Measurements from ENCODE around the gene RGS6.

The RGS6 gene

DNA sequence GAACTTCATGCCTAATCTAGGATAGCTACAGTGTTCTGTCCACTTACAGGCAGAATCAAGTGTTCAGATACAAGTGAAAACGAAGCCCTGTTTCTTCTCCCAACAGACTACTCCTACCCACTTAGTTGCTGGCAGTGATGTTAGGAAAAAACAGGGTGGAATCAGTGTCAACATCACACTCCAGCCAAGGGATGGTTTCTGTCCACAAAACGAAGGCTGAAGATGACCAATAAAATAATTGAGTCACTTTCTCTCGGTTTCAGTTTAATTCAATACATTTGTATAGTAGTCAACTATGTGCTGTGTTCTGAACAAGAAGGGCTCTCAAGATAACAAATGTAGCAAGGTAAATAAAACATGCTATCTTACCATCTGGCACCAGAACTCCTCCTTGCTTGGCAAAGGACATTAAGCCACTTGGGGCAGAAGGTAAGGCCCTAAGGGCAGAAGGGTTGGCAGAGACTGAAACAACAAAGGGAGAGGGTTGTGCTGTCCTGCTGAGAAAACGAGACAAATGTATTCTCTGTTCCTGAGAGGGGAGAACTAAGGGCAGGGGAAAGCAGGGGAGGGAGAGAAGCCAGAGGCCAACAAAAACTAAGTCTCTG lies 568.1 kb downstream of the RGS6 start:
- Histone ChIP-seq H3K27ac (ENCODE audit: low read depth, low read length) (no peak overlapping the region), H3K14ac (ENCODE audit: low read length) (no peak overlapping the region), H4K12ac (ENCODE audit: low read depth, low read length) (no peak overlapping the region), H3K27me3 (ENCODE audit: insufficient read depth, low read length) (no peaks in the 10 kb centered on the region), H2BK12ac (ENCODE audit: low read length) (no peak overlapping the region), H3K36me3 (ENCODE audit: control insufficient read depth in 1 of 2, insufficient read depth in 2 of 2, low read length in 2 of 2) (no peaks in the 10 kb centered on the region), H3K9ac (ENCODE audit: low read length) (no peak overlapping the region), H3K4me3 (ENCODE audit: low read depth, low read length) (no peak overlapping the region), H3K4me2 (ENCODE audit: low read length) (no peak overlapping the region), H2BK120ac (ENCODE audit: insufficient read depth, low read length, poor library complexity) (no peak overlapping the region), H4K91ac (ENCODE audit: low read depth, low read length) (no peak overlapping the region), H2BK5ac (ENCODE audit: low read depth, low read length, poor library complexity) (no peak overlapping the region), H3K9me3 (ENCODE audit: insufficient read depth, low read depth, low read length) (peaks cover 2% of the 10 kb centered on the region), H3K79me2 (ENCODE audit: control insufficient read depth, insufficient read depth, low read length, poor library complexity) (no peaks in the 10 kb centered on the region), H3K4me1 (ENCODE audit: control insufficient read depth in 1 of 2, insufficient read depth in 2 of 2, low read length in 2 of 2) (no peaks in the 10 kb centered on the region), H3K4ac (ENCODE audit: low read depth, low read length) (no peak overlapping the region), H3K23ac (ENCODE audit: low read length) (no peak overlapping the region), H3K18ac (ENCODE audit: low read length) (no peak overlapping the region), H2AK5ac (ENCODE audit: low read length) (no peak overlapping the region), H4K8ac (ENCODE audit: low read depth, low read length) (no peak overlapping the region), H3K79me1 (ENCODE audit: low read length) (no peaks in the 10 kb centered on the region), H2AFZ (ENCODE audit: insufficient read depth, low read length, poor library complexity) (no peak overlapping the region)
- no CpG with 5 or more reads among the region's 4 CpGs for WGBS (ENCODE audit: extremely low coverage, insufficient coverage, insufficient read length)
- no peak for DNase-seq

DNA sequence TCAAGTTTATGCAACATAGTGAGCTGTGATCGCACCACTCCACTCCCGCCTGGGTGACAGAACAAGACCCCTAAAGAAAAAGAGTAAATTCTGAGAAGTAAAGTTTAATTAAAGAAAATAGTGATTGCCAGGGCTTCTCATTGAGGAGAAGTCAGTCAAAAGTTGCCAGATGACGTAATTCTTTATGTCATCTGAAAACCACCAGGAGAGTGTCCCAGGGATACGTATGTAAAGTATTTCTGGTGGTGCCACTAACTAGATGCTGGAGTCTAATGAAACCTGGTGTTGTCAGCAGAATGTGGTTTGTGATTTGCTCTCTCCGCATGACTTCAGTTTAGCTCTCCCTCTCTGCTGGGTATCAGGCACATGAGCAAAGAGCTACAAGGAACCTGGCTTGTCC lies 569.2 kb downstream of the RGS6 start:
- Histone ChIP-seq H3K4me2 (ENCODE audit: low read length) (no peak overlapping the region), H3K23ac (ENCODE audit: low read length) (no peak overlapping the region), H2AK5ac (ENCODE audit: low read length) (no peak overlapping the region), H2AFZ (ENCODE audit: insufficient read depth, low read length, poor library complexity) (no peak overlapping the region), H2BK12ac (ENCODE audit: low read length) (no peak overlapping the region), H3K4ac (ENCODE audit: low read depth, low read length) (no peak overlapping the region), H3K4me3 (ENCODE audit: low read depth, low read length) (no peak overlapping the region), H2BK5ac (ENCODE audit: low read depth, low read length, poor library complexity) (no peak overlapping the region), H3K9me3 (ENCODE audit: insufficient read depth, low read depth, low read length) (peaks cover 2% of the 10 kb centered on the region), H4K91ac (ENCODE audit: low read depth, low read length) (no peak overlapping the region), H3K79me2 (ENCODE audit: control insufficient read depth, insufficient read depth, low read length, poor library complexity) (no peaks in the 10 kb centered on the region), H3K27me3 (ENCODE audit: insufficient read depth, low read length) (no peaks in the 10 kb centered on the region), H3K27ac (ENCODE audit: low read depth, low read length) (no peak overlapping the region), H4K8ac (ENCODE audit: low read depth, low read length) (no peak overlapping the region), H3K18ac (ENCODE audit: low read length) (no peak overlapping the region), H3K79me1 (ENCODE audit: low read length) (no peaks in the 10 kb centered on the region), H3K36me3 (ENCODE audit: control insufficient read depth in 1 of 2, insufficient read depth in 2 of 2, low read length in 2 of 2) (no peaks in the 10 kb centered on the region), H2BK120ac (ENCODE audit: insufficient read depth, low read length, poor library complexity) (no peak overlapping the region), H3K9ac (ENCODE audit: low read length) (no peak overlapping the region), H4K12ac (ENCODE audit: low read depth, low read length) (no peak overlapping the region), H3K14ac (ENCODE audit: low read length) (no peak overlapping the region), H3K4me1 (ENCODE audit: control insufficient read depth in 1 of 2, insufficient read depth in 2 of 2, low read length in 2 of 2) (no peaks in the 10 kb centered on the region)
- peak in 1 of 2 donors; percentile 68 for DNase-seq
- no CpG with 5 or more reads among the region's 5 CpGs for WGBS (ENCODE audit: extremely low coverage, insufficient coverage, insufficient read length)

DNA sequence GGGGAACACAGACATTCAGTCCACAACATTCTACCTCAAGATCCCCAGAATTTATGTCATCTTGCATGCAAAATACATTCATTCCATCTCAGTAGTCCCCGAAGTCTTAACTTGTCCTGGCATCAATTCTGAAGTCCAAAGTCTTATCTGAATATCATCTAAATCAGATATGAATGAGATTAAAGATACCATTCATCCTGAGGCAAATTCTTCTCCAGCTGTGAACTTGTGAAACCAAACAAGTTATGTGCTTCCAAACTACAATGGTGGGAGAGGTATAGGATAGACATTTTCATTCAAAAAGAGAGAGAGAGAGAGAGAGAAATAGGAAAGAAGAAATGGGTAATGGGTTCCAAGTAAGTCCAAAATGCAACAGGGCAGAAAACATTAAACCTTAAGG lies 571.0 kb downstream of the RGS6 start:
- H2AFZ ChIP-seq (ENCODE audit: insufficient read depth, low read length, poor library complexity) = no peak overlapping the region
- no peak overlapping the region for H3K23ac ChIP-seq (ENCODE audit: low read length)
- H3K79me2 ChIP-seq (ENCODE audit: control insufficient read depth, insufficient read depth, low read length, poor library complexity) = no peaks in the 10 kb centered on the region
- H3K4me3 ChIP-seq (ENCODE audit: low read depth, low read length) = no peak overlapping the region
- H4K12ac ChIP-seq (ENCODE audit: low read depth, low read length) = no peak overlapping the region
- H2BK5ac ChIP-seq (ENCODE audit: low read depth, low read length, poor library complexity) = no peak overlapping the region
- H3K4me2 ChIP-seq (ENCODE audit: low read length) = no peak overlapping the region
- no peak overlapping the region for H2BK12ac ChIP-seq (ENCODE audit: low read length)
- no peak overlapping the region for H2BK120ac ChIP-seq (ENCODE audit: insufficient read depth, low read length, poor library complexity)
- H3K18ac ChIP-seq (ENCODE audit: low read length) = no peak overlapping the region
- H3K9ac ChIP-seq (ENCODE audit: low read length) = no peak overlapping the region
- H3K4me1 ChIP-seq (ENCODE audit: control insufficient read depth in 1 of 2, insufficient read depth in 2 of 2, low read length in 2 of 2) = no peaks in the 10 kb centered on the region
- no peaks in the 10 kb centered on the region for H3K27me3 ChIP-seq (ENCODE audit: insufficient read depth, low read length)
- peak in 1 of 2 donors; percentile 92 for DNase-seq
- H3K79me1 ChIP-seq (ENCODE audit: low read length) = no peaks in the 10 kb centered on the region
- H2AK5ac ChIP-seq (ENCODE audit: low read length) = no peak overlapping the region
- H3K9me3 ChIP-seq (ENCODE audit: insufficient read depth, low read depth, low read length) = peaks cover 2% of the 10 kb centered on the region
- H3K4ac ChIP-seq (ENCODE audit: low read depth, low read length) = no peak overlapping the region
- H3K36me3 ChIP-seq (ENCODE audit: control insufficient read depth in 1 of 2, insufficient read depth in 2 of 2, low read length in 2 of 2) = no peaks in the 10 kb centered on the region
- H3K14ac ChIP-seq (ENCODE audit: low read length) = no peak overlapping the region
- H4K8ac ChIP-seq (ENCODE audit: low read depth, low read length) = no peak overlapping the region
- H3K27ac ChIP-seq (ENCODE audit: low read depth, low read length) = no peak overlapping the region
- WGBS (ENCODE audit: extremely low coverage, insufficient coverage, insufficient read length) = no CpG with 5 or more reads among the region's 1 CpG
- no peak overlapping the region for H4K91ac ChIP-seq (ENCODE audit: low read depth, low read length)

DNA sequence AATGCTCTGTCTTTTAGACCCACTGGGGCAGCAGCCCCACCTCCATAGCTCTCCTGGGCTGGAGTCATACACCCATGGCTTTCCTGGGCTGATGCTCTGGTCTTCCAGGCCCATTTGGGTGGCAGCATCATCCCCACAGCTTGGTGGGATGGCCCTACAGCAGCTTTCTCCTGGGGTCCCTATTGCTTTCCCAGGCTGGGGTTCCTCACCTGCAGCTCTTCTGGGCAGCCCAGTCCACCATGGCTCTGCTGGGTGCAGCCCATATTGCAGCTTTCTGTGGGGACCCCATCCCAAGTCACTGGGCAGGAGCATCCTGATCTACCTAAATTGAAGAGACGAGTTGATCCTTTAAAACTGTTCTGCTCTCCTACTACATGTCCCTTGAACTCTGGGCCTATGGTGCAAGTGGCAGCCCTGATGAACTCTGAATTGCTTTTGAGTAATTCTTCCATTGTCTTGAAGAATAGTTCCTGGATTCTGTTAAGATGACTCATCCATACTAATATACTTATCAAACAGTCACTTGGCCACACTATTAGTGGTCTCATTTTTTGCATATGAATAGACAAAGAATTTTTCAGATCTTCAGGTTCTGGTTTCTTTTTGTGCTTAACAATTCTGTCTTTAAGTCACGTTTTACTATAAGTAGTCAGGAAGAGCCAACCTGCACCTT lies 571.6 kb downstream of the RGS6 start:
- peak overlapping the region; percentile 50 for H3K9ac ChIP-seq (ENCODE audit: low read length)
- no peak overlapping the region for H4K12ac ChIP-seq (ENCODE audit: low read depth, low read length)
- no peak overlapping the region for H3K18ac ChIP-seq (ENCODE audit: low read length)
- H2BK5ac ChIP-seq (ENCODE audit: low read depth, low read length, poor library complexity) = no peak overlapping the region
- H3K23ac ChIP-seq (ENCODE audit: low read length) = no peak overlapping the region
- H3K27me3 ChIP-seq (ENCODE audit: insufficient read depth, low read length) = no peaks in the 10 kb centered on the region
- no peak overlapping the region for H2BK12ac ChIP-seq (ENCODE audit: low read length)
- no peak overlapping the region for H4K8ac ChIP-seq (ENCODE audit: low read depth, low read length)
- H3K27ac ChIP-seq (ENCODE audit: low read depth, low read length) = no peak overlapping the region
- no peak overlapping the region for H2AK5ac ChIP-seq (ENCODE audit: low read length)
- no peaks in the 10 kb centered on the region for H3K79me2 ChIP-seq (ENCODE audit: control insufficient read depth, insufficient read depth, low read length, poor library complexity)
- H2AFZ ChIP-seq (ENCODE audit: insufficient read depth, low read length, poor library complexity) = no peak overlapping the region
- WGBS (ENCODE audit: extremely low coverage, insufficient coverage, insufficient read length) = no CpG with 5 or more reads among the region's 2 CpGs
- no peak overlapping the region for H3K4ac ChIP-seq (ENCODE audit: low read depth, low read length)
- H3K36me3 ChIP-seq (ENCODE audit: control insufficient read depth in 1 of 2, insufficient read depth in 2 of 2, low read length in 2 of 2) = no peaks in the 10 kb centered on the region
- H3K4me2 ChIP-seq (ENCODE audit: low read length) = no peak overlapping the region
- H3K14ac ChIP-seq (ENCODE audit: low read length) = no peak overlapping the region
- H2BK120ac ChIP-seq (ENCODE audit: insufficient read depth, low read length, poor library complexity) = no peak overlapping the region
- H3K4me1 ChIP-seq (ENCODE audit: control insufficient read depth in 1 of 2, insufficient read depth in 2 of 2, low read length in 2 of 2) = no peaks in the 10 kb centered on the region
- no peak overlapping the region for H4K91ac ChIP-seq (ENCODE audit: low read depth, low read length)
- H3K4me3 ChIP-seq (ENCODE audit: low read depth, low read length) = no peak overlapping the region
- peak in 1 of 2 donors; percentile 59 for DNase-seq
- H3K9me3 ChIP-seq (ENCODE audit: insufficient read depth, low read depth, low read length) = peaks cover 2% of the 10 kb centered on the region
- H3K79me1 ChIP-seq (ENCODE audit: low read length) = no peaks in the 10 kb centered on the region
